Measurements from ENCODE around the gene CYP46A1.

Gene CYP46A1

DNA sequence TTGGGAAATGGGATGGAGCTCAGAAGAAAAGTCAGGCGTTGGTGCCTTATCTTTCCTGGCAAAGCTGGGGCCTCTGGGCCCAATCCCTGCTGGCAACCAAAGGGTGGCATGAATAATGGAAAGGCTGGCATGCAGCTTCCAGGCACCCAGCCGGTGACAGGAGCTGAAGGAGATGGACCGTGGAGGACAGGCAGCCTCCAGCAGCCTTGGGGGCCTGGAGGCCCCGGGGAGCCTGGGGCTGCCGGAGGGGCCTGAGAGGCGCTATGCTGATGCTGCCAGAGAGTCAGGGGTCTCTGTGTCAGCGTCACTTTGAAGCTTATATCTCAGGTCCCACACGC lies 70.9 kb downstream of the CYP46A1 start:
- no peak for DNase-seq (ENCODE audit: low spot score)
- TF ChIP-seq, protein P1, sequence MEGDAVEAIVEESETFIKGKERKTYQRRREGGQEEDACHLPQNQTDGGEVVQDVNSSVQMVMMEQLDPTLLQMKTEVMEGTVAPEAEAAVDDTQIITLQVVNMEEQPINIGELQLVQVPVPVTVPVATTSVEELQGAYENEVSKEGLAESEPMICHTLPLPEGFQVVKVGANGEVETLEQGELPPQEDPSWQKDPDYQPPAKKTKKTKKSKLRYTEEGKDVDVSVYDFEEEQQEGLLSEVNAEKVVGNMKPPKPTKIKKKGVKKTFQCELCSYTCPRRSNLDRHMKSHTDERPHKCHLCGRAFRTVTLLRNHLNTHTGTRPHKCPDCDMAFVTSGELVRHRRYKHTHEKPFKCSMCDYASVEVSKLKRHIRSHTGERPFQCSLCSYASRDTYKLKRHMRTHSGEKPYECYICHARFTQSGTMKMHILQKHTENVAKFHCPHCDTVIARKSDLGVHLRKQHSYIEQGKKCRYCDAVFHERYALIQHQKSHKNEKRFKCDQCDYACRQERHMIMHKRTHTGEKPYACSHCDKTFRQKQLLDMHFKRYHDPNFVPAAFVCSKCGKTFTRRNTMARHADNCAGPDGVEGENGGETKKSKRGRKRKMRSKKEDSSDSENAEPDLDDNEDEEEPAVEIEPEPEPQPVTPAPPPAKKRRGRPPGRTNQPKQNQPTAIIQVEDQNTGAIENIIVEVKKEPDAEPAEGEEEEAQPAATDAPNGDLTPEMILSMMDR (IDR thresholded peaks at IDR 0.05; ENCODE audit: extremely low read depth, missing control alignments) = no peak

DNA sequence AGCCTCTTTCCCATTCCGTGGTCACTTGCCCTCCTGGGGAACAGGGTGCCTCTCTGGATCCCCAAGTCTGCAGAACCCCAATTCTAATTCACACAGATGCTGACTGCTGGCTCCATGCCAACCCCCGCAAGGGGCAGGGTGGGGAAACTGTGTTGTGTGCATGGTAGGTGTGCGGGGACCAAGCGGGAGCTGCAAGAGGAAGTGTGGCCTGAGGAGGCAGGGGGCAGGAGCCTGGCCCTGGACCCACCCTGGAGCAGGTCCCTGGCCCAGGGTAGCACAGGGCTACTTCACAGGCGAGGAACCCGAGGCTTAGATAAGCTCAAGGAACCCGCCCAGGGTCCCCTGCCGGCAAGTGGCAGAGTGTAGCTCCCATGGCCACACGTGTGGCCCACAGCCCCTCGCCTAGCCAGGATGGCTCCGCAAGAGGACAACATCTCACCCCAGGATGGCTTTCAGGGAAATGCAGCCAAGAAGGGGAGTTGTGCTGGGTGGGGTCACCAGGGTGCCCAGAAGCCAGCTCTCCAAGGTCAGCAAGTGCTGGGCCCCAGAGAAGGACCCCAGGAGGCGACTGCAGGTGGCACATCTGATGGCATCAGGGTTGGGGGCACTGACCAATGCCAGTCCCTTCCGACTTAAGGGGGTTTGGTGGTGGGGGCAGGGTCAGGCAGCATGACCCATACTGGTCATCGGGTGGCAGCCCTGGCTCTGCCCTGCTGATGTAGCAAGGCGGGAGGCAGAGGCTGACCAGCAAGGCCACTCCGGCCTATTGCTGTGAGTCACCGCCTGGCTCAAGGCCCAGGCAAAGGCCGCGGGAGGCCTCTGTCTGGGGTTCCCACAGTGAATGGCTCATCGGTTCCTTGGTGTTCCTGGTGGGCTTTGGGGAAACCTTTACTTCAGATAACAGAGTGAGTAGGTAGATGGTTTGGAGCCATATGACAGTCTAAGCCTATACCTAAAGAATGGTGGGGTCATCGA lies 71.8 kb downstream of the CYP46A1 start:
- TF ChIP-seq, protein P1 (IDR thresholded peaks at IDR 0.05; ENCODE audit: extremely low read depth, missing control alignments) = no peak
- no peak for DNase-seq (ENCODE audit: low spot score)

DNA sequence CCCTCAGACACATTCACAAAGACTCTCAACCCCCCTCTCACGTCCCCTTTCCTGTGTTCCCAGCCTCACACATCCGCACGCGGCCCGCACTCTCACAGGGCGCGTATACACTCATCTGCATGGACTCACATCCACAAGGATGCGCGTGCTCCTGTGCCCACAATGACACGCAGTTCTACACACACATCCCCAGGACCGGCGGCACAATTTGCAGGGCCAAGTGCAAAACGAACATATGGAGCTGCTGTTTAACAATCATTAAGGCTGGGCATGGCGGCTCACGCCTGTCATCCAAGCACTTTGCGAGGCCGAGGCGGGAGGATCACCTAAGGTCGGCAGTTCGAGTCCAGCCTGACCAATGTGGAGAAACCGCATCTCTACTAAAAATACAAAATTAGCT lies 72.7 kb downstream of the CYP46A1 start:
- no peak for DNase-seq (ENCODE audit: low spot score)
- TF ChIP-seq, protein P1 (IDR thresholded peaks at IDR 0.05; ENCODE audit: extremely low read depth, missing control alignments) = no peak

DNA sequence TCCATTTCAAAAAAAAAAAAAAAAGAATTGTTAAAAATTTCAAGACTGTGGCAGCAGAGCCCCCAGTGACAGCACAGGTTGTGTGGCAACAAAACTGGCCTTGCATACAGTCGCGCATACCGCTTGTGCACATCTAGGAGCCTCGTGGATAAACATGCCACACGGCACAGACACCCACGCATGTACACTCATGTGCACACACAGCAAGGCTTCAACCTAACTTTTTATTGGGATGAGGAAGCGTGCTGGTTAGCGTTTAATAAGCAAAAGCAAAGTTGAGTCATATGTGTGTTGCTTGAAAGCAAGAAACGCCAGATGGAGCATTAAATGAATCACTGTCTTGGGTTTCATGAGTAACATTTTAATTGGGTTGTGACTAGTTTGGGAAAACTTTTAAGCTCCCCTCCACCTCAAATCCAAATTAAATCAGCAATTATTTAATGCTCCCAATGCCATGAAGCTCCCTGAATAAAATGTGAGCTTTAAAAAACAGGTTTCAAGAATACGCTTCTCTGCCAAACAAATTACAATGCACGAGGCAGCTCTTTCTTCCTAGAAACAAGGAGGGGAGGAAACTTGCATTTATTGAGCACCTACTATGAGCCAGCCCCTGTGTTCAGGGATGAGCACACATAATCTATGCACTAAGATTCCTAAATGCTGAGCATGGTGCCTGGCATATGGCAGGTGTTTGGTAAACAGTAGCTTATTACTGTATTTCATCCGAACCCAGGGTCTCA lies 73.4 kb downstream of the CYP46A1 start:
- DNase-seq (ENCODE audit: low spot score) = no peak

DNA sequence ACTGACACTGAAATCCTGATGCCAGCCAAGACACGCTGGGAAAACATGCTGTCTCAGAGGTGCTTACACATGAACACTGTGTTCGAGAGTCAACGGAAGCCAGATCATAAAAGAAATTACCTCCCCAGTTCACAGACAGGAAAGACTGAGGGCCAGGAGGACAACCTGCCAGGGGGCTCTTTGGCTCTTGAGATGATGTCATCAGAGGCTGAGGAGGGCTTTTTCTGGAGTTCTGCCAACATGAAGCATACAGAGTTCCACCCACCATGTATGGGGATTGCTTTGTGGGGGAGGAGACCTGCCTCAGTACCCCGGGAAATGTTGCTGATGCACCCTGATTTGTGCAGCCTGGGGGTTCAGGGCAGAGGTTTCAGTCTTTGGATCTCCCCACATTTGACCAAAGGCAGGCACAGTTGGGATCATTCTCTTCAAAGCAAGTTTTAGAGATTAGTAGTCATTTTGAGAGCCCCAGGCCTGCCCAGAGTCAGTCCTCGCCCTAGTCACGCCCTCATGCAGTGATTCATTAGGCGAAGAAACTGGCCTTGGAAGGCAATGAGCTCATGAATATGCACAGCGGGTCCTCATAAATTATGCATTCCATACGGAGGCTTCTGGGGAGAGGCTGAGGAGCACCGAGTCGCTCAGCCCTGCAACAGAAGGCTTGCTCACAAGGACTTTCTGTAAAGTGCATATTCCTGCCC lies 74.2 kb downstream of the CYP46A1 start:
- no peak for DNase-seq (ENCODE audit: low spot score)
- TF ChIP-seq, protein P1 (IDR thresholded peaks at IDR 0.05; ENCODE audit: extremely low read depth, missing control alignments) = no peak

More for the DNA sequence above, 73.4 kb downstream of the CYP46A1 start:
- TF ChIP-seq, protein P1 (IDR thresholded peaks at IDR 0.05; ENCODE audit: extremely low read depth, missing control alignments) = no peak

DNA sequence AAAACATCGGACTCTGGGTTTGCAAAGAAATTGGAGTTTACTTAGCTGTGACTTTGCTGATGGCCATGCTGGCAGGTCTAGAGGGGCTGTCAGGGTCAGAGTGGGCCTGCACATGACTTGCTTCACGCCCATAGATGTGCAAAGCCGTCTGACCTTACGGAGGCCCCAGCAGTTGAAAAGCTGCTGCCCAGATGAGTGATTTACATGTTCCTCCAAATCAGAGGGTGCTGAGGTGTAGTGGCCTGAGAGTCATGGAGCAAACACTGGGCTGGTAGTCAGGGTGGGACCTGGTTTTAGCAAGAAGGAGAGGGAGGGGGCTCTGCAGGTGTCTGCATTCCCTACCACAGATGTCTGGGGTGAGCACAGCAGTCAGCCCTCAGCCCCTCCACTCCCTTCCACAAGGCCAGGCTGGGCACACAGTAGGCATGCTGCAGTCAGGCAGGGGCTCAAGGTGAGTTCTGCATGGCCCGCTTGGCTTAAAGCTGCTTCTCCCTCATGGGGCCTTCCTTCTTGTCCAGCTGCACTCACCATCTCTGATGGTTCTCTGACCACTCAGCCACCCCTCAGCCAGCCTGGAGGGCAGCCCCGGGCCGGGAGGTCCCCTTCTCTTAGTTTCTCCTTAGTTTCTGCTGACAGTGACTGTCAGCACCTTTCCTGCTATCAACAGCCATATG lies 74.9 kb downstream of the CYP46A1 start:
- DNase-seq (ENCODE audit: low spot score) = no peak
- TF ChIP-seq, protein P1 (IDR thresholded peaks at IDR 0.05; ENCODE audit: extremely low read depth, missing control alignments) = no peak

Data from GM20000 (cell line).